ENCODE measurements around the gene FRMD4A.

The FRMD4A gene

DNA sequence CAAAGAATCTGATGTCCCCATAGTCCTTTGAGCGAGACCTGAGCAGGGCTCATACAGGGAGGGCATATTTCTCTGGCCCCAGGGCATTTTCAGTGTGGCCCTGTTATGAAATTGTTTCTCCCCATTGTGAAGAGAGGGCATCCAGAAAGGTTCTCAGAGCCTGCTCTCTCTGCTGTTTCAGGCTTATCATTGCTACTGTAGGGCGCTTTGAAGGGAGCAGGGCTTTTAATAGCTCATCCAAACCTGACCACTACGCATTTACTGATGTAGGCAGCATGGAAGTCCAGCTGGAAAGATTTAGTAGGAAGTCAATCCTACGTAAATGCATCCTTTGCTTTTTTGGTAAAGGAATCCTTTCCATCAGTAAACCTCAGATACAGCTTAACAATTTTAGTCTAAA is 675.9 kb downstream of the FRMD4A start:
- no peak for DNase-seq

DNA sequence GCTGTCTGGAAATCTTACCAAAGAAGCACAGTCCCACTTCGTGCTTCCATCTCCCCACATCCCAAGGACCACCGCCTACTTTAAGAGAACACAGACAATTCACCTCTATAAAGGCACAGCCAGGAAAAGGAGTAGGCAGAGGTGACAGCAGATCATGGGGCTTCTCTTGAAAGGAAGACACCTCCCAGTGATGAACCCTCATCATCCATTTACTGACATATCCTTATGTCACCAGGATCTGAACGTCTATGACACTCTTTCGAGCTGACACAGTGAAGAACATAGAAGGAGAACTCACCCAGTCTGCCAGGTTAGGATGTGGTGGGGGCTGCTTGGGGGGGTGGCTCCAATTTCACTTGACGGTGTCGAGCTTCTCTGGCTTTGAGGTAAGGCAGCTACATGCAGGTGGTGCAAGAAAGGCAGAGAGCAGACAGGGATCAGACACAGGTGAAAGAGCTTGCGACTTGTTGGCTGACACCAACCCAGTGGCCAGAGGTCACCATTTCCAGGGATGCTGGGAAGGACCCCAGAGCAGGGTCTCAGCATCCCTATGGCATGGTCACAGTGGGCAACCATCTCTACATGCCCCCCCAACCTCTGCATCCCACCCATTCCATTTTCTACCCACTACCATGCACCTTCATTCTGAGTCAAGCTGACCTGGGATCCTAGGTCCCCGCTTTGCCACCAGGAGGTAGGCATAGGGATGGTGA is 676.5 kb downstream of the FRMD4A start:
- no peak for DNase-seq

DNA sequence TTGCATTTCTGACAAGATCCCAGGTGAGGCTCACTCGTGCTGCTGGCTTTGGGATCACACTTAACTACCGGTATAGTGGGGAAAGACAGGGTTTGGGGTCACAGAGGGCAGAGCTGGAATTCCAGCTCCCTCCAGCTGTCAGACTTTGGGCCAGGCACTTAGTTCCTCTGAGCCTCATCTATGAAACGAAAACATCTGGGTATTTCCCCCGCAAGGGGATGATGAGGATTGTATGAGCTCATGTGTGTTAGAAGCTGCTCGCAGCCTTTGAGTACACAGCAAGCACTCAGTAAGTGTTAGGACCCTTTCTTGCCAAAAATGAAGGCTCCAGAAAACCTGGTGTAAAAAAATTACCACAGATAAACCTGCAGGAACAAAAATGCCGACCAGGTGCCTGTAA is 677.9 kb downstream of the FRMD4A start:
- DNase-seq, result no peak

DNA sequence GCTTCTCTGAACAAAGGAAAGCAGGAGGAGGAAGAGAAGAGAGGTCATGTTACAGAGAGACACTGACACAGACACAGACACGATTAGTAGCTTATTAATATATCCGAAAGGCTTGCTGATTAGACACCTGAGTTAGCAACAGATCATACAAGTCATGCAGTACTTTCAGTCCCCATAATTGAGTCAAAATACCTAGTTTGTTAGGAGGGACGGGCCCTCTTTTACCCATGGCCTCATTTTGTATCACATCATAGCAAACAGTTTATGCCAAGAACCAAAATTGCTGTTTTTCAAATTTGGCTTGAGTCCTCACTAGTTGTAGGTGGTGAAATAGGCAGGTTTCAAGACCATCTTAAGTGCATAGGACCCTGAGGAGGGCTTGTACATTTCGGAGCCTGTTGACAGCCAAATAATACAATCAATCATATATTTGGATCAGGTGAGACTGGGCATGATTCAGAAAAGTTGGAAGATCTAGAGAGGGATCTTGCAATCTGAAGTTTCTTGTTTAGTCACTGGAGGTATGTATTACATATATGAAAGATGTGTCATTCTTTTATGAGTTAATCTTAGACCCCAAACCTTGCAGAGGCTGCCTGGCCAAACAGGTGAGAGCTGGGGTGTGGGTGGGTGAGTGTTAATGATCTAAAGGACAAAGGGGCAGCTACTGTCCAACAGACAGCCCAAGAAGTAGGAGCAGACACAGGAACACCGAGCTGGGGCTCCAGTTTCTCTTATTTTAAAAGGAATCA is 678.6 kb downstream of the FRMD4A start:
- no peak for DNase-seq

DNA sequence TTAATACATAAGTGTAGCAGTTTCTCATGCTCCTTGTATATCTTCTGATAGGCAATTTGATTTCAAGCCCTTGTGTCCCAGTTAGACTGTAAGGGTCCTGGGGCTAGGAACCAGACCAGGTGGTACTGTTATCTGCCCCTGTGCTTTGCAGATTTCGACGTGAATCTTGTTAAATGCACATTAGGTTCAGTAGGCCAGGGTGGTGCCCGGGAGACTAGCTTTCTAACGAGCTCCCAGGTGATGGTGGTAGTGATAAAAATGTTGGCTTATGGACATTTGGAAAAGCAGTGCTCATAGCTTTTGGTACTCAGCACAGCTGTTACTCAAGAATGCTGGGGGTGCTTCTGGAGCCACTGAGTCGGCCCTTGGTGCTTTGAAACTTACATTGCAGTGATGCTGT is 679.8 kb downstream of the FRMD4A start:
- DNase-seq, result no peak

GRCh38 chr10:13649844-13650520 is 680.7 kb downstream of the FRMD4A start:
- no peak for DNase-seq

GRCh38 chr10:13648425-13648824 is 682.3 kb downstream of the FRMD4A start:
- no peak for DNase-seq

DNA sequence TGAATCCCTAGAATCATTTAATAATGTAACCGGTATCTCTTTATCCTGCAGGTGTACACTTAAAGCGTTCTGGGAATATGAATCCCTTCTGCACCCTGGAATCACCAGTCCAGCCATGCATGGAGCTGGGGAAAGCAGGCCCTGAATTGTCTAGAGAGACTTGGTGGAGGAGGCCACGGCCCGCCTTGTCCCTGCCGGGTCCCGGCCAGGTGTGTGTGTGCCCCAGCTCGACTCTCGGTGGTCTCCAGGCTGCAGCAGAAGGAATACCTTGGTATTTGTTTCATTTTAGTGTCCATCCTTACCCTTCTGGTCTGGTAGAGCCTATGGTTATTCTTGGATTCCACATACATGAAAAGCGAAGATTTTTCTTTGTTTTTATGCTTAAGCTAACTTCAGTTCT is 685.9 kb downstream of the FRMD4A start:
- DNase-seq, result no peak

DNA sequence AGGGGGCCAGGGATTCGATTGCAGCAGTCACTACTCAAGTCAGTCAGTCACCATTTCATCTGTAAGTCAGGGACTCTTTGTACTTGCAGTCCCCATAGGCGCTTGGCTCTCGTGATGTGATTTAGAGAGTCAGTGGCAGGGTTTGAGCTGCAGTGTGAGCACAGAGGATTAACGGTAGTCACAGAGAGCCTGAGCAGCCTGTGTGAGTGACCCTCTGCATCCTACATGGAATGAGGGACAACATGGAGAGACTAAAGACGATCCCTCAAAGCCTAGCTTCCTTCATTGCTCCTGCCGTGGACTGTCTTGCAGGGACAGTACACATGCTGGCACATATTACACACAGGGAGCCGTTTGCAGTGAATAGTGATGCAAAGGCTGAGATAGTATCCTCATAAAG is 687.7 kb downstream of the FRMD4A start:
- DNase-seq, result no peak

DNA sequence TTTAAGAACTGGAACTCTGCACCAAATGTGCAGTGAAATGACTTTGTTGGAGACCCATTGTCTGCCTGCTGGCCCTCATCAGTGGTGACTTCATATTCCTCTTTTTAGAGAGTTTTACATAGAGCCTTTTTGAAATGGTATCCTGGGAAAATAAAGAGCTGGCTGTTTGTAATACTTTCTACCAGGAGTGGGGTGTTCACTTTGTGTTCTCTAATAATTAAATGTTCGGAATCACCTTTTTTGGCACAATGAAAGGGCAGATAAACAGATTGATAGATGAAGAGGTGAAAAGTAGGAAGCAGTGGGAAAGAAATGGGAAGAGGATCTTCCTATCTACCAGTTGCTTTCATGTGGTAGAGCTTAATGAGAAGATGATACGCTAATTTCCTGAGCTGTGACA is 688.4 kb downstream of the FRMD4A start:
- DNase-seq, result no peak

- DNase-seq, result no peak
Measured at GRCh38 chr10:13637894-13638293, 692.8 kb downstream of the FRMD4A start.

DNA sequence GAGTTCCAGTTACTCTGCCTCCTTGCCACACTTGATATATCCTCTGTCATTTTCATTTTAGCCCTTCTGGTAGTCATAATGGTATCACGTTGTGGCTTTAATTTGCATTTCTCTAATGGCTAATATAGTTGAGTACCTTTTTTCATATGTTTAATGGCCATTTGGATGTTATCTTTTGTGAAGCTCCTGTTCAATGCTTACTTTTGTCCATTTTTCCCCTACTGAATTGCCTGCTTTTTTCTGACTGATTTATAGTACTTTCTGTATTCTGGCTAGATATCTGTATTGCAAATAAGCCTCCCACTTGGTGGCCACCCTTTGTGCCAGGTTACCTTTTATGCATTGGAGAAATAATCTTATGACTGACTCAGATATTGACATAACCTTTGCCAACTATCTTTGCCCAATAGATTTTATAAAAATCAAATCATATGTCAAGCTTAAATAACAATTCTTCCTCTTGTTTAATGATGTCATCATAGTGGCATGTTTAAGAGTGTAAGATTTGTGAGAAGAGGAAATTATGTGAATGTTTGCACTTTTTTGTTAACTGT is 693.3 kb downstream of the FRMD4A start:
- DNase-seq, result no peak

GRCh38 chr10:13636776-13637175 is 693.9 kb downstream of the FRMD4A start:
- DNase-seq, result no peak

GRCh38 chr10:13634207-13634606 is 696.5 kb downstream of the FRMD4A start:
- DNase-seq, result no peak

GRCh38 chr10:13633689-13634088 is 697.0 kb downstream of the FRMD4A start:
- no peak for DNase-seq

GRCh38 chr10:13632884-13633440 is 697.8 kb downstream of the FRMD4A start:
- no peak for DNase-seq

GRCh38 chr10:13632440-13632839 is 698.3 kb downstream of the FRMD4A start:
- no peak for DNase-seq

- no peak for DNase-seq
Measured at GRCh38 chr10:13631594-13631993, 699.1 kb downstream of the FRMD4A start.

GRCh38 chr10:13630231-13630630 is 700.5 kb downstream of the FRMD4A start:
- no peak for DNase-seq

DNA sequence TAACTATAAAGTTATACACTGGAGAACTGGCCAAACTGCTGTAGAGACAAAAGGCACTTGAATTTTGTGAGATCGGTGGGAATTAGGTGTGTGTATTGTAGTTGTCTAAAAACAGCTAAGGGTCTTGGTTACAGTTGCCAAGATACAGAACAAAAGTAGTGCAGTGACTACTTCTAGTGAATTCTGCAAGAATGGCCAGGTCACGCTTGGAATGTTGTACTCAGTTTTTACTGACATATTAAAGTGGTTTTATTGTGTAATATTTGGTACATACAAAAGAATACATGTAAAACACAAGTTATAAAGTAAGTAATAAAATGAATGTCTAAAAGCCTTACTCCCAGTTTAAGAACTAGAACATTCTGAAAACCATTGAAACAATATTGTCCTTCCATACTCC is 701.6 kb downstream of the FRMD4A start:
- no peak for DNase-seq

GRCh38 chr10:13628661-13629060 is 702.1 kb downstream of the FRMD4A start:
- no peak for DNase-seq

GRCh38 chr10:13627459-13628310 is 703.0 kb downstream of the FRMD4A start:
- DNase-seq, result no peak

Measured in NCI-H446 (cell line).